ENCODE measurements around the gene GNAT2.

GRCh38 chr1:109615879-109616278 lies 3.5 kb downstream of the GNAT2 start:
- no peak for TF ChIP-seq EZH2 (IDR thresholded peaks at IDR 0.05; ENCODE audit: insufficient read depth, poor library complexity, severe bottlenecking)
- no peak for TF ChIP-seq EZH2phosphoT487 (IDR thresholded peaks at IDR 0.05; ENCODE audit: insufficient read depth, low read depth)

Data from GM23248 (cell line).